IMR-90 (cell line): ENCODE data around the gene ATP2C2. TPM values are rescaled to one million over a fixed set of nuclear protein-coding genes. Genes with fewer than 3 reads are reported as not detected.
A peak's percentile ranks its signal among the peaks of the same experiment; 100 is the strongest.

ENCODE experiments used
- ATAC-seq: fragments of 200-7000 bp; cut with Tn5 transposase; 2 replicates; pipeline ENCODE4 v1.9.1; 2020; ENCODE audit warnings: low read depth, mild to moderate bottlenecking, moderate library complexity
- BruUV-seq: library from RNA; stranded (reverse); fragments of 400-500 nt; replicated peaks from 2 replicates; lab custom pipeline; 2021; lab: Mats Ljungman, UMichigan
- CTCF ChIA-PET: fragments of 300-600 bp; formaldehyde crosslinking; extraction: SDS; loops from one replicate; lab custom pipeline; 2021; ENCODE audit warnings: antibody characterized with exemption; lab: Yijun Ruan, JAX
- POLR2A ChIA-PET: fragments of 300-600 bp; sonication (Branson Sonifier 250); formaldehyde crosslinking; loops from one replicate; lab custom pipeline; 2022; ENCODE audit warnings: antibody characterized with exemption; ENCODE audit not compliant: unreplicated experiment; lab: Charles Lee
- DNase-seq: peaks from one replicate; pipeline ENCODE4 v3.0.0; 2013
- H2AFZ ChIP-seq: replicated peaks from 2 replicates; pipeline ENCODE3; 2013; ENCODE audit warnings: low read length, mild to moderate bottlenecking; ENCODE audit not compliant: poor library complexity
- H2AK5ac ChIP-seq: 2 replicates; pipeline ENCODE4 v1.6.1; 2013; ENCODE audit warnings: low read depth, low read length, inconsistent platforms
- H2AK9ac ChIP-seq: replicated peaks from 2 replicates; pipeline ENCODE3; 2013; ENCODE audit warnings: mild to moderate bottlenecking, low read depth, low read length, moderate library complexity; ENCODE audit not compliant: poor library complexity
- H2BK120ac ChIP-seq: 2 replicates; pipeline ENCODE4 v1.6.1; 2013; ENCODE audit warnings: low read depth, low read length, inconsistent platforms
- H2BK15ac ChIP-seq: 3 replicates; pipeline ENCODE4 v1.6.1; 2013; ENCODE audit warnings: low read depth, low read length, inconsistent platforms
- H2BK20ac ChIP-seq: 2 replicates; pipeline ENCODE4 v1.6.1; 2013; ENCODE audit warnings: low read depth, mild to moderate bottlenecking, inconsistent platforms, low read length, moderate library complexity
- H2BK5ac ChIP-seq: 2 replicates; pipeline ENCODE4 v1.6.1; 2013; ENCODE audit warnings: mild to moderate bottlenecking, low read depth, low read length, inconsistent platforms; ENCODE audit not compliant: poor library complexity, severe bottlenecking
- H3K14ac ChIP-seq: replicated peaks from 2 replicates; pipeline ENCODE4 v1.6.1; 2013; ENCODE audit warnings: low read depth, low read length, inconsistent platforms
- H3K18ac ChIP-seq: 2 replicates; pipeline ENCODE4 v1.6.1; 2013; ENCODE audit warnings: low read depth, low read length, control low read depth
- H3K23ac ChIP-seq: 2 replicates; pipeline ENCODE4 v1.6.1; 2013; ENCODE audit warnings: low read depth, low read length, inconsistent platforms
- H3K27ac ChIP-seq: 2 replicates; pipeline ENCODE4 v1.5.1; 2013; ENCODE audit warnings: mild to moderate bottlenecking, control low read depth, low read length; ENCODE audit not compliant: insufficient read depth
- H3K27me3 ChIP-seq: 2 replicates; pipeline ENCODE4 v1.6.1; 2013; ENCODE audit warnings: low read length; ENCODE audit not compliant: control insufficient read depth, insufficient read depth
- H3K36me3 ChIP-seq: 2 replicates; pipeline ENCODE4 v1.6.1; 2013; ENCODE audit warnings: low read length, mixed read lengths; ENCODE audit not compliant: control insufficient read depth, insufficient read depth
- H3K4ac ChIP-seq: 2 replicates; pipeline ENCODE4 v1.6.1; 2013; ENCODE audit warnings: low read depth, low read length, inconsistent platforms
- H3K4me1 ChIP-seq: 2 replicates; pipeline ENCODE4 v1.6.1; 2013; ENCODE audit warnings: low read length, mixed read lengths; ENCODE audit not compliant: control insufficient read depth, insufficient read depth
- H3K4me2 ChIP-seq: 2 replicates; pipeline ENCODE4 v1.6.1; 2013; ENCODE audit warnings: low read depth, mild to moderate bottlenecking, control low read depth, low read length, moderate library complexity
- H3K4me3 ChIP-seq: 2 replicates; pipeline ENCODE4 v1.5.1; 2013; ENCODE audit warnings: low read depth, mild to moderate bottlenecking, control low read depth, low read length, moderate library complexity; ENCODE audit not compliant: insufficient read depth
- H3K56ac ChIP-seq: 2 replicates; pipeline ENCODE4 v1.6.1; 2013; ENCODE audit warnings: low read length, inconsistent platforms; ENCODE audit not compliant: insufficient read depth; ENCODE audit errors: extremely low read depth
- H3K79me1 ChIP-seq, 2 experiments: 2 replicates each; pipeline ENCODE4 v1.6.1; 2013; ENCODE audit warnings: low read length in 2 of 2, inconsistent platforms in 1 of 2, low read depth in 1 of 2
- H3K9ac ChIP-seq: 2 replicates; pipeline ENCODE4 v1.6.1; 2013; ENCODE audit warnings: low read depth, low read length, control low read depth
- H3K9me1 ChIP-seq: 2 replicates; pipeline ENCODE4 v1.6.1; 2013; ENCODE audit warnings: low read length, inconsistent platforms; ENCODE audit not compliant: insufficient read depth
- H3K9me3 ChIP-seq: 2 replicates; pipeline ENCODE4 v1.6.1; 2013; ENCODE audit warnings: low read length; ENCODE audit not compliant: control insufficient read depth, insufficient read depth
- H4K20me1 ChIP-seq: 2 replicates; pipeline ENCODE4 v1.6.1; 2013; ENCODE audit warnings: low read length, inconsistent platforms; ENCODE audit not compliant: insufficient read depth
- H4K5ac ChIP-seq: 2 replicates; pipeline ENCODE4 v1.6.1; 2013; ENCODE audit warnings: mild to moderate bottlenecking, low read depth, low read length, control low read depth
- H4K8ac ChIP-seq, 2 experiments: 2 replicates each; pipeline ENCODE4 v1.6.1; 2013; ENCODE audit warnings: low read depth in 2 of 2, low read length in 2 of 2, control low read depth in 1 of 2, inconsistent platforms in 1 of 2
- H4K91ac ChIP-seq: 2 replicates; pipeline ENCODE4 v1.6.1; 2013; ENCODE audit warnings: low read depth, low read length, inconsistent platforms; ENCODE audit not compliant: insufficient read depth
- CHD1 ChIP-seq: IDR thresholded peaks from 2 replicates; pipeline ENCODE4 v1.6.1; 2012; ENCODE audit warnings: low read depth, low read length, improper control_type of control experiment
- ELK1 ChIP-seq: fragments of 150-350 bp; IDR thresholded peaks from 2 replicates; pipeline ENCODE4 v1.6.1; 2016; ENCODE audit warnings: low read depth, mild to moderate bottlenecking, low read length, moderate library complexity, borderline replicate concordance
- MAFK ChIP-seq: IDR thresholded peaks from 2 replicates; pipeline ENCODE4 v1.6.1; 2012; ENCODE audit warnings: low read depth, low read length, improper control_type of control experiment
- MAZ ChIP-seq: IDR thresholded peaks from 2 replicates; pipeline ENCODE4 v1.6.1; 2012; ENCODE audit warnings: low read depth, mild to moderate bottlenecking, low read length, improper control_type of control experiment, moderate library complexity, borderline replicate concordance
- MXI1 ChIP-seq: IDR thresholded peaks from 2 replicates; pipeline ENCODE4 v1.6.1; 2012; ENCODE audit warnings: low read depth, mild to moderate bottlenecking, low read length, moderate library complexity, borderline replicate concordance
- NFE2L2 ChIP-seq: fragments of 150-350 bp; IDR thresholded peaks from 2 replicates; pipeline ENCODE4 v1.6.1; 2016; ENCODE audit warnings: low read depth, mild to moderate bottlenecking, low read length
- WGBS, 2 experiments: methylation state at CpG; one replicate each; pipeline versions ENCODE4 v1.1.5 to v1.1.7; 2013; ENCODE audit warnings: missing lambda C conversion rate in 2 of 2; ENCODE audit not compliant: insufficient read length in 1 of 2; ENCODE audit errors: extremely low coverage in 2 of 2; 5-methylcytosine and 5-hydroxymethylcytosine counted together
- dilution Hi-C: fragments of 300-500 bp; cut with HindIII; formaldehyde crosslinking; loops from one replicate; pipeline ENCODE4 v1.14.3; 2018; ENCODE audit warnings: low sequenced_read_pairs; ENCODE audit not compliant: unreplicated experiment
- in situ Hi-C: fragments of 300-500 bp; cut with MboI; formaldehyde crosslinking; loops from 3 replicates; pipeline ENCODE4 v1.14.3; 2019; ENCODE audit warnings: low sequenced_read_pairs, inconsistent platforms, mixed read lengths
- intact Hi-C: fragments of 100-400 bp; cut with micrococcal nuclease; formaldehyde crosslinking; loops from 2 replicates; pipeline ENCODE4 v1.10.0; 2022
- polyA plus RNA-seq, 3 experiments: library from polyadenylated mRNA; depleted of rRNA; stranded (reverse); fragments of >200 nt; gene quantifications; 2 replicates each; pipeline ENCODE4 v1.2.3, GENCODE V29; 2012; ENCODE audit warnings: low replicate concordance in 1 of 3
- total RNA-seq: library from RNA; depleted of rRNA; stranded (reverse); fragments of >200 nt; gene quantifications from 2 replicates; pipeline ENCODE4 v1.2.3, GENCODE V29; 2012

The ATP2C2 gene
- total and polyA plus RNA-seq, 2 of the 4 experiments (the other 2 are of a cell fraction), result not detected

- CTCF ChIA-PET, result no interaction called here
- TF ChIP-seq NFE2L2 (no peak), MAZ (no peak), ELK1 (no peak), CHD1 (no peak), MAFK (no peak), MXI1 (peak; percentile 13; the same call in 1 of the 2 replicates)
Observed at GRCh38 chr16:84391151-84392030, 23.1 kb downstream of the ATP2C2 start.

More at GRCh38 chr16:84391151-84392030, 23.1 kb downstream of the ATP2C2 start:
- H2AK5ac ChIP-seq, result no peak overlapping the region
- H3K9me3 ChIP-seq, result no peaks in the 10 kb centered on the region
- H3K4me3 ChIP-seq, result no peak overlapping the region
- no peaks in the 10 kb centered on the region for H3K4me1 ChIP-seq
- no peak overlapping the region for H3K18ac ChIP-seq
- no peak overlapping the region for H4K91ac ChIP-seq
- no peak overlapping the region for H3K23ac ChIP-seq
- peaks cover 18% of the 10 kb centered on the region for H3K27me3 ChIP-seq
- H3K9ac ChIP-seq, result peak overlapping the region; percentile 24; the same call in 1 of the 2 replicates
- dilution Hi-C loops, result no loop called here
- no peak overlapping the region for H3K4ac ChIP-seq
- no TSS peak for BruUV-seq
- in situ Hi-C loops, result no loop called here
- POLR2A ChIA-PET, result no interaction called here
- peak overlapping the region; percentile 26 for H3K4me2 ChIP-seq
- H2BK120ac ChIP-seq, result 0 out of 2 replicates have a peak overlapping the region, but pooled peaks have one; percentile 47
- no peak overlapping the region for H4K5ac ChIP-seq
- H2BK5ac ChIP-seq, result no peak overlapping the region
- no peaks in the 10 kb centered on the region for H3K79me1 ChIP-seq
- no peaks in the 10 kb centered on the region for H3K36me3 ChIP-seq
- no peak overlapping the region for H2BK15ac ChIP-seq
- H3K14ac ChIP-seq, result 0 out of 2 replicates have a peak overlapping the region, but pooled peaks have one; percentile 25
- peak; percentile 49 for ATAC-seq
- H4K20me1 ChIP-seq, result no peaks in the 10 kb centered on the region
- no peak overlapping the region for H3K56ac ChIP-seq
- DNase-seq, result peak; percentile 46
- no peak overlapping the region for H3K27ac ChIP-seq
- WGBS, 2 experiments, result 74% methylated on average over 5 of the region's 20 CpGs; no CpG with 5 or more reads in 1 of the 2 experiments
- peak overlapping the region; percentile 59 for H2AFZ ChIP-seq
- H4K8ac ChIP-seq, result peak overlapping the region in 1 of 2 experiments; percentile 60; a peak in 3 of 4 replicates
- intact Hi-C loops, result no loop called here
- no peak overlapping the region for H2AK9ac ChIP-seq
- H2BK20ac ChIP-seq, result no peak overlapping the region
- H3K9me1 ChIP-seq, result no peaks in the 10 kb centered on the region
